Fibroblast of peridontal ligament (primary cell): Measurements from ENCODE around the gene SYPL1.

Experiments
- DNase-seq: peaks from one replicate; pipeline ENCODE4 v3.0.0-alpha.2; 2010; ENCODE audit errors: extremely low read depth

SYPL1 gene

GRCh38 chr7:106065575-106066500, 46.3 kb downstream of the SYPL1 start:
- DNase-seq, result peak; percentile 37

- peak; percentile 96 for DNase-seq
These were observed 47.1 kb downstream of the SYPL1 start for GRCh38 chr7:106064771-106065574.

DNA sequence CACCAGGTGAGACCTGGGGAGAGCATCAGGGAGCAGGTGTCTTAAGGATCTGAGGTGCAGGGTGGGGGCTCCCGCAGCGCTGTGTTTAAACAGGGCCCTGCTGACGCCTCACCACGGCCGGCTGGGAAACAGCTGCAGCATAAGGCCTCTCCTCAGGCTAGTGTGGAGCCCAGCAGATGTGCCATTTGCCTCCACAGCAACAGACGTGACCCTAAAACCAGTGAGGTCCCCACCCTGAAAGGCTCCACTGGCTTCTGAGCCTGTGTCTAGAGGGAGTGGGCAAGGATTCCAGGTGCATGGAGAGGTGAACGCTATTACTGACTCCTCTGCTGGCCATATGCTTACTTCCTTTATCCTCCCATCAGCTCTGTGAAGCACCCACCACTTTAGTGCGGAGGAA, 47.8 kb downstream of the SYPL1 start:
- DNase-seq, result no peak

DNA sequence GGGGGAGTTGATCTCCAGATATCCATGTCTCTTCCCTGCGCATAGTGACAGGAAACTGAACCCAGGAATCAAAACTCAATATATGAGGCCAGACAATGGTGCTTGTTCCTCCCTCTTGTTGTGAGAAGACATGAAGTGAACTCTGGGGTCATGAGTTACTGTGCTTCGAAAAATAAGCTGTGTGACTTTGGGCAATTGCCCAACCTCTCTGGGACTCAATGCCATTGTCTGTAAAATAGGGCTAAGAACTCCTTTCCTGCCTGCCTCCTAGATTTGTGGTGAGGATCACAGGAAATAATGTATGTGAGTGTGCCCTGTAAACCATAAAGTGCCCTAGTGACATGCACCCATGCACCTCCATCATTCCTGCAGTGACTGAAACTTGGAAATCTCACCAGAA, 48.4 kb downstream of the SYPL1 start:
- no peak for DNase-seq

DNA sequence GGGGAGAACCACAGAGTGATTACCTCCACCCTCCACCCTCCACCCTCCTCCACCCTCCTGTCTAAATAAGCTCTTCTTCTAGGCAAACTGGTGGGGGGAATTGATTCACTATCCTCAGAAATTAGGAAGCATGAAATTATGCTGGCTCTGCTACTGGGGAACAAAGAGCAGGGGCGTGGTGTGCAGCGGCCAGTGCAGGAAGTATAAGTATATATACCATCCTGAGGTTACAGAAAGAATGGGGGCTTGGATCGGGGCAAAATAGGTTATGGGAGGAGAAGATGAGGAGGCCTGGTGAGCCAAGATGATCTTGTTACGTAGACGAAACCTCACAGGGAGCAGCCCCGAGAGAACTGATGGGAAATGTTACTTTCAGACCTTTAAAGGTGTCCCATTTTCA, 49.1 kb downstream of the SYPL1 start:
- DNase-seq, result no peak

DNA sequence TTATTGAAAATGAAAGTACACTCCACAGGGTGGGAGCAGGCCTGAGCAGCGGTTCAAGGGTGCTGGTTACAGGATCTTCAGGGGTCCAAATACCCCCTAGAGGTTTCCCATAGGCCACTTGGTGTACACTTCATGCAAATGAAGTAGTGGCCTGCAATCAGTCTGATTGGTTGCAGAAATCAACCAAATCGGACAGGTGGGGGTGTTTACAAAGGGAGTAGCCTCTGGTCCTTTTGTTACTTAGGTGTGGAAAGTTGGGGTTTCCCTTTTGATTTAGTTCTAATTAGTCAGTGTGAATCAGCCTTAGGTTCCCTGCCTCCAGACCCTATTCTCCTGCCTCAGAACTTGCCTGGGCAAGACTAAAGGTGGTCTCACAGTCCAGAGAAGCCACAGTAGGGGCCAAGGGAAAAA, 49.6 kb downstream of the SYPL1 start:
- DNase-seq, result no peak

- no peak for DNase-seq
These were observed 50.1 kb downstream of the SYPL1 start for GRCh38 chr7:106062006-106062405.

DNA sequence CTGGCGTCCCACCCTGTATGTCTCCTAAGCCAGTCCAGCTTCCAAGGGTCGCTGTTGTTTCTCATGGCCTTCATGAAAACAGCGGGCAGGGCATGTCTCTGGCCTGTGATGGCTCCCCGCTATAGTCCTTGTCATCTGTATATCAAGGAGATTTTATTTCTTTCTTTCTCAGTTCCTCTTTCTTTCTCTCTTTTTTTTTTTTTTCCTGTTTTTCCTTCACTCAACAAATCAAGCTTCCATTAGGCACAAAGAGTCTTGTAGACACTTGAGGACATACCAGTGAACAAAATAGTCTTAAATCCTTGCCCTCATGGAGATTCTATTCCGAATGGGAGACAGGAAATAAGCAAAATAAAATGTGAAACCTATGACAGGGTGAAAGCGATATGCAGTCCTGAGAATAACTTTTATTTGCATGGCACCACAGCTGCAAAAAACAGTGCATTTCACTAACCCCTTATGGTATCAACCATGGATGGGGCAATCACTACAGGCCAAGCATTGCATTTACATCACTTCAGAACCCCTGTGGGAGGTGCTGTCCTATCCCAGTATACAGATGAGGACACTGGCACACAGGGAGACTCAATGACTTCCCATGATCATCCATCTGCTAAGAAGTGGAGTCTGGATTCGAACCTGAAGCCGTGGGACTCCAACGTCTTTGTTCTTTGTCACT, 50.7 kb downstream of the SYPL1 start:
- DNase-seq, result no peak

GRCh38 chr7:106060394-106060920, 51.7 kb downstream of the SYPL1 start:
- no peak for DNase-seq

- no peak for DNase-seq
These were observed 52.6 kb downstream of the SYPL1 start for GRCh38 chr7:106059556-106059955.

GRCh38 chr7:106058928-106059324, 53.2 kb downstream of the SYPL1 start:
- DNase-seq, result no peak

DNA sequence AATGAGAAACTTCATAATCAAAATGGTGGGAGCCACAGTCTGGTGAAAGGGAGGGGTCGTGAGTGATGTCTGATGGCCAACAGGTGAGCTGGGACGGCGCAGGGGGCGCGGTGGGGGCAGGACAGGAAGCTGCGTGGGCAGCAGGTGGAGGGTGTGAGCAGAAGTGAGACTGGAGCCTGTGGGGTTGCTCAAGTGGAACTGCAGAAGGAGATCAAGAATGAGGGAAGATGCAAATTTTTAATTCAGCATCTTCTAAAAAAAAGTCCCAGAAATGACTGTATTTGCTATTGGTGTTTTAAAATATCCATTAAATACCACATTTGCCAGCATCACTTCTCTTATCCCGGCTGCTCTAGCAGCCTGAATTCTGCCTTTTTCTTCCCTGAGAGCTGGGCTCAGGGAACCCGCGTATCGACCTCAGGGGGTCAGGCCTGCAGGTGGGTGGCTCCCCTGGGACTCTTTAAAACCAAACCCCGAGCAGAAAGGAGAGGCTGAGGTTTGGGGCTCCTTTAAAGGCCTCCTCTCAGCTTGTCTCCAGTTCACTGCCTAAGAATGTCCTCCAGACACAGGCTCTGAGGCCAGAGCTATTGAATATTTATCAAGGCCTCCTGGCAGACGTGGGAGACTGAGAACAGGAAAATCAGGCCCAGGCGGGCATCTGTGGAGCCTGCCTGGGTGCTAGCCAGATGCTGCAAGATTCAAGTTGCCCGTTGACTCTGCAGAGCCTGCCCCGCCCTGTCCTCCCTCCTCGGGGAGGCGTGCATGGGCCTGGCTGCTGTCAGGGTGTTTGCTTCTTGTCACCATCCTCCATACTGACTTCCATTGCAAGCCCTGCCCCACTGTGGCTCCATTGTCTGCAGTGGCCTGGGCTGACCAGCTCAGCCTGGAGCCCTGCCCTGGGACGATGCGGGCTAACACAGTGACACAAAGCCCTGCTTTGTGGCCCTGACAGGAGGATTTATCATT, 53.9 kb downstream of the SYPL1 start:
- DNase-seq, result no peak

- DNase-seq, result no peak
These were observed 54.7 kb downstream of the SYPL1 start for GRCh38 chr7:106057204-106057961.

DNA sequence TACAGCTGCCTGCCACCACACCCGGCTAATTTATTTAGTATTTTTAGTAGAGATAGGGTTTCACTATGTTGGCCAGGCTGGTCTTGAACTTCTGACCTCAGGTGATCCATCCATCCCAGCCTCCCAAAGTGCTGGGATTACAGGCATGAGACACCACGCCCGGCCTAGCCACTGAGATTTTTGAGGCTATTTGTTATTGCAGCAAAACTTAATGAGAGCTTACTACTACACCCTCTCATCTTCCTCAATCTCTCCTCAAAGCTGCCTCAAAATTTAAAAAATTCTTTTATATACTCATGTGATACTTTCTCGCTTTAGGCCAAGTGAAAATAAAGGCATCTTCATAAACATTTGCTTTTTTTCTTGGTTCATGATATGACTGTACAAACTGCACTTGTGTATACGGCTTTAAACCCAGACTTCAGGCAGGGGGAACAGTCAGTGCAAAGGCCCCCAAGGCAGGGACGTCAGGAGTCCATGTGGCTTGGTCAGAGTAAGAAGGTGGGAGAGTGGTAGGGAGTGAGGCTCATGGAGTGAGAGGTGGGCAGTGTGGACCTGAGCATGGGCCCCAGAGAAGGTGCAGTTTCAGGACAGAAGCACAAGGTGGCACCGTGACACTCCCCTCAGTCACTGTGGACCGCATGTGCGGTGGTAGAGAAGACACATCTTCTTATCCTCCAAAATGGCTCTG, 55.5 kb downstream of the SYPL1 start:
- peak; percentile 73 for DNase-seq

- DNase-seq, result no peak
These were observed 57.1 kb downstream of the SYPL1 start for GRCh38 chr7:106054971-106055532.

DNA sequence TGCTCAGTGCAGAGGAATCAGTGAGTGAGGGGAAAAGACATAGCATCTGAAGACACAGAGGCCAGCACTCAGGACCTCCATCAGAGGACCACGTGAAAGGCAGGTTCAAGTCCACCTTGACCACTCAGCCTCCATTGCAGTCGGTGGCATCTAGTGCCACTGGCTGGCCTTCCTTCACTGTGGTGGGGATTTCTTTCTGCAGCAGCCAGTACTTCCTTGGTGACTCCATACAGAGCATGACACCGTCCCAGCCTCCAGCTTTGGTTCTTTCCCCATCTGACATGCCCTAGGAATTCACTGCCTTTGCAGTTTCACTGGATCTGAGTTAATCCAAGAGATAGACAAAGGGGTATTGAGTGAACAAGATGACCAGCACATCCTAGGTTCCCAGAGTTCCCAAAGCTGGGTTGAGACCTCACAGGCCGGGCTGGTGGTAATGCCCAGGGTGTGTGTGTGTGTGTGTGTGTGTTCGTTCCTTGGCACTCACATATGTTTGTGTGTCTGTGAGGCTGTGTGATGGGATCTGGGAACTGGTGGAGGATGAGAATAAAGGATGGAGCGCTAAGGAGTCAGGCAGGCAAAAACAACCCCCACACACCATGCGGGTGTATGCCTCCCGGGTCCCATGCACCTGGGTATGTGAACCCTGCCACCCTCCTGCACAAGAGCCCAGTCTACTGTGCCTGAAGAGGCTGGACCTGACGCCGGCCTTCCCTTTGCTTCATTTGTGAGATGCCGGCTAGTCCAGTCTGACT, 57.8 kb downstream of the SYPL1 start:
- no peak for DNase-seq

DNA sequence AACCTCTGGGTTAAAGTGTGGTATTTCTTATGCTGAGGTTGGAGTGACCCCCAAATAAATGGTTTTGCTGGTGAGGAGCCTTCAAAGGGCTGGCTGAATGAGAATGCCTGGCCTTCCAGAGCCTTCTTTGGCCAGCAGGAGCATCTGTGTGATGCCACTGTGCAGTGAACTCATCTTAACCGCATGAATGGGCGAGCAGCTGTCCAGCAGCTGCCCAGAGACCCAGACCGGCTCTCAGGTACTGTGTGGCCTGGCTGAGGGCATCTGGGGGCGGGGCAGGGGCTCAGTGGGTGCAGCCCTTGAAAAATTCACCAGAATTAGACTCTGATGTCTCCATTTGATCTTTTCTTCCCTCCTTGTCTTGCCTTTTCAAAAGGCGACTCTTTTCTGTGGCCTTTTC, 59.0 kb downstream of the SYPL1 start:
- DNase-seq, result no peak

DNA sequence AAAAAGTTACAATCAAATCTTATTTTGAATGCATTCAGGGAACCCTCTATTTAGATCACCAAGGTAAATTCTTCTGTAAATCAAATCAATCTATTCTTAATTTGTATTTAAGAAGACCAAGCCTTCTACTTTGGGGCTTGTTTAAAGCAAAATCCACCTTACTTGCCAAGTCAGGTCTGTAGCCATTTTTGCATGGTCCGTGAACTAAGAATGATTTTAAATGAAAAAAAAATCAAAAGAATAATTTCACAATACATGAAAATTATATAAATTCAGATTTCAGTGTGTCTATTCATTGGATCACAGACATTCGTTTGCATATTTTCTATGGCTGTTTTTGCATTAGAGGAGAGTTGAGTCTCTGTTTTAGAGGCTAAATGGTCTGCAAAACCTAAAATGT, 59.4 kb downstream of the SYPL1 start:
- no peak for DNase-seq

GRCh38 chr7:106050746-106051117, 61.4 kb downstream of the SYPL1 start:
- peak; percentile 66 for DNase-seq
